ENCODE results near the gene TMEM154. TPM values are rescaled to one million over a fixed set of nuclear protein-coding genes. Genes with fewer than 3 reads are reported as not detected.
"Not testable (repeated sequence)": the region's sequence is repeated elsewhere in the genome, so short reads cannot be mapped to it uniquely, and the experiment has no call there.

TMEM154 gene
- total RNA-seq, 2 experiments from 2014 or later: 17.3 to 20.4 TPM

GRCh38 chr4:152676052-152676854 lies 3.5 kb downstream of the TMEM154 start:
- no peaks in the 10 kb centered on the region for H3K27me3 Mint-ChIP-seq (ENCODE audit: low read depth)
- H3K4me3 Mint-ChIP-seq: no peak overlapping the region
- CTCF ChIA-PET: interaction anchor here (0.6 to 2.3 kb wide), 8 partner anchors 21 to 269 kb away, joined by 3 to 9 read pairs (median 4); no protein-coding TSS in a partner anchor
- no peak for DNase-seq
- no peak overlapping the region for H3K27ac Mint-ChIP-seq
- intact Hi-C loops (cut with micrococcal nuclease): no loop called here
- H3K9me3 Mint-ChIP-seq: no peaks in the 10 kb centered on the region
- H3K36me3 Mint-ChIP-seq (ENCODE audit: low read depth): peaks cover 4% of the 10 kb centered on the region
- H3K4me1 Mint-ChIP-seq (ENCODE audit: low read depth): peaks cover 45% of the 10 kb centered on the region

GRCh38 chr4:152674359-152674758 lies 5.4 kb downstream of the TMEM154 start:
- Mint-ChIP-seq H3K36me3 (ENCODE audit: low read depth) (peaks cover 8% of the 10 kb centered on the region), H3K27me3 (ENCODE audit: low read depth) (no peaks in the 10 kb centered on the region), H3K9me3 (no peaks in the 10 kb centered on the region), H3K4me3 (no peak overlapping the region), H3K27ac (no peak overlapping the region), H3K4me1 (ENCODE audit: low read depth) (peaks cover 39% of the 10 kb centered on the region)
- DNase-seq: no peak
- CTCF ChIA-PET: interaction anchor here (0.6 to 1.5 kb wide), 2 partner anchors 11 to 30 kb away, joined by 3 read pairs; no protein-coding TSS in a partner anchor
- intact Hi-C loops (cut with micrococcal nuclease): no loop called here

DNA sequence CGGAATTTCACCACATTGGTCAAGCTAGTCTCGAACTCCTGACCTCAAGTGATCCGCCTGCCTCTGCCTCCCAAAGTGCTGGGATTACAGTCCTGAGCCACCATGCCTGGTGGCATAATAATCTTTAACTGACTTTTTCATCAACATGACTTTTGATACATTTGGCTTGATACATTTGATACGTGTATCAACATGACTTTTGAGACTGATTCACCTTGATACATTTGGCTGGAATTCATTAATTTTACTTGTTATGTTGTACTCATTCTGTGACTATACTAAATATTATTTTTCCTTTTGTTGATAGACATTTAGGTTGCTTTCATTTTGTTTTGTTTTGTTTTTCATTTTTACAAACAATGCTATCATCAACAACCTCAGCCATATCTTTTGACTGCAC lies 6.3 kb downstream of the TMEM154 start:
- DNase-seq: no peak
- peaks cover 33% of the 10 kb centered on the region for H3K4me1 Mint-ChIP-seq (ENCODE audit: low read depth)
- intact Hi-C loops (cut with micrococcal nuclease): no loop called here
- no peaks in the 10 kb centered on the region for H3K27me3 Mint-ChIP-seq (ENCODE audit: low read depth)
- H3K36me3 Mint-ChIP-seq (ENCODE audit: low read depth): peaks cover 8% of the 10 kb centered on the region
- CTCF ChIA-PET: no interaction called here
- H3K9me3 Mint-ChIP-seq: no peaks in the 10 kb centered on the region
- no peak overlapping the region for H3K27ac Mint-ChIP-seq
- H3K4me3 Mint-ChIP-seq: no peak overlapping the region

DNA sequence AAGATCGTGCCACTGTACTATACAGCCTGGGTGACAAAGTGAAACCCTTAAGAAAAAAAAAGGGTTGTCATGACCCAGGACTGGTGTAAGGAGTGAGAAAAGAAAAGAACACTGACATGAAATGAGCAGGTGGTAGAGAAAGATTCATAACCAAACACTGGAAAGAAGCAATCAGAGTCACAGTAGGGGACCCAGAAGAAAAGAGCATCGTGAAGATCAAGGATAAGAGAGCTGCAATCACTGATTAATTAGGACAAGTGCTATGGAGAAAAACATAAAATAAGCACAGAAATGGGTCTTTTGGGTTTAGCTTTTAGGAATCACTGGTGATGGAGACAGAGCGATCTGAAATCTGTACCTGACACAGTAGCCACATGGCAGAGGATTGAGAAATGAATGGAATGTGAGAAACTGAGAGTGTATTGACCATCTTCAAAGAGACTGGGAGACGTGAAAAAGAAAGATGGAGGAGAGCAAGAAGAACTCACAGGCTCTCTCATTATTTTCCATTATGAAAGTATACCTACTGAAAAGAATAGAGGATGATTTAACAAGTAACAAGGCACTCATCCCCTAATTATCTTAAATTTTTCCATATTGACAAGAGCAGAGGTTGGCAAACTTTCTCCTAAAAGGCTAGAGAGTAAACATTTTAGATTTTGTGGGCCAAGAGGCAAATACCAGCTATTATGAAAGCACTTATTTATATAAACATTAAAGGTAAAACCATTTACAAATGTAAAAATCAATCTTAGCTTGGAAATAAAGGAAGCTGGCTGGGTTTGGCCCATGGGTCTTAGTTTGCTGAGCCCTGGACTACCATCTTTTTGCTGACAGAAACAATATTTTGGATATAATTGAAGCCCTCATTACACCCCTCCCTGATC lies 7.3 kb downstream of the TMEM154 start:
- Mint-ChIP-seq H3K27ac (no peak overlapping the region), H3K36me3 (ENCODE audit: low read depth) (peaks cover 8% of the 10 kb centered on the region), H3K4me3 (no peak overlapping the region), H3K9me3 (no peaks in the 10 kb centered on the region), H3K4me1 (ENCODE audit: low read depth) (peaks cover 24% of the 10 kb centered on the region), H3K27me3 (ENCODE audit: low read depth) (no peaks in the 10 kb centered on the region)
- intact Hi-C loops (cut with micrococcal nuclease): no loop called here
- CTCF ChIA-PET: interaction anchor here (0.8 kb wide), 2 partner anchors 171 to 311 kb away, joined by 4 read pairs; no protein-coding TSS in a partner anchor
- DNase-seq: no peak

- H3K36me3 Mint-ChIP-seq (ENCODE audit: low read depth): peaks cover 4% of the 10 kb centered on the region
- H3K27ac Mint-ChIP-seq: no peak overlapping the region
- DNase-seq: no peak
- H3K27me3 Mint-ChIP-seq (ENCODE audit: low read depth): no peaks in the 10 kb centered on the region
- no peak overlapping the region for H3K4me3 Mint-ChIP-seq
- CTCF ChIA-PET: interaction anchor here (0.7 to 1.0 kb wide), 4 partner anchors 9 to 589 kb away, joined by 3 to 8 read pairs (median 3); no protein-coding TSS in a partner anchor
- peaks cover 20% of the 10 kb centered on the region for H3K4me1 Mint-ChIP-seq (ENCODE audit: low read depth)
- intact Hi-C loops (cut with micrococcal nuclease): no loop called here
- no peaks in the 10 kb centered on the region for H3K9me3 Mint-ChIP-seq
Observed at GRCh38 chr4:152668338-152668964, 11.3 kb downstream of the TMEM154 start.

- CTCF ChIA-PET: interaction anchor here (0.7 to 1.0 kb wide), 3 partner anchors 10 to 172 kb away, joined by 3 read pairs; no protein-coding TSS in a partner anchor
- Mint-ChIP-seq H3K27me3 (ENCODE audit: low read depth) (no peaks in the 10 kb centered on the region), H3K9me3 (no peaks in the 10 kb centered on the region), H3K36me3 (ENCODE audit: low read depth) (peaks cover 5% of the 10 kb centered on the region), H3K4me1 (ENCODE audit: low read depth) (peaks cover 26% of the 10 kb centered on the region), H3K27ac (no peak overlapping the region), H3K4me3 (no peak overlapping the region)
- DNase-seq: no peak
- intact Hi-C loops (cut with micrococcal nuclease): no loop called here
Observed at GRCh38 chr4:152667781-152668180, 12.0 kb downstream of the TMEM154 start.

- no peaks in the 10 kb centered on the region for H3K9me3 Mint-ChIP-seq
- intact Hi-C loops (cut with micrococcal nuclease): no loop called here
Observed at GRCh38 chr4:152666946-152667345, 12.9 kb downstream of the TMEM154 start.

DNA sequence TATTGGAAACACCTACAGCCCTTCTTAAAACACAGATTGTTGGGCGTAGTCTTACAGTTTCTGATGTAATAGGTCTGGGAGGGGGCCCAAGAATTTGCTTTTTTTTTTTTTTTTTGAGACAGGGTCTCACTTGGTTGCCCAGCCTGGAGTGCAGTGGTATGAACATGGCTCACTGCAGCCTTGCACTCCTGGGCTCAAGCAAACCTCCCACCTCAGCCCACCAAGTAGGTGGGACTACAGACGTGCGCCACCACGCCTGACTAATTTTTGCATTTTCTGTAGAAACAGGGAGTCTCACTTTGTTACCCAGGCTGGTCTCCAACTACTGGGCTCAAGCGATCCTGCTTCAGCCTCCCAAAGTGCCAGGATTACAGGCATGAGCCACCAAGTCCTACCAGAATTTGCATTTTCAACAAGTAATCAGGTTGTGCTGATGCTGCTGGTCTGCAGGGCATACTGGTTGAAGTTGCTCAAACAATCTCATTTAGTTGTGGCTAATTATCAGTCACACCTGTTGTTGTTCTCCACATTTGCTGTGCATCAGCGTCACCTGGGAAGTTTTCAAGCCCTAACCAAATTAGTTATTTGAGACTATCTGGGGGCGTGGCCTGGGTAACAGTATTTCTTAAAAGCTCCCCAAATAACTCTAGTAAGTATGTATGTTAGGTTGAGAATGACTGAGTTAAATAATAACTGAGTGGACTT lies 14.0 kb downstream of the TMEM154 start:
- intact Hi-C loops (cut with micrococcal nuclease): no loop called here
- H3K27ac Mint-ChIP-seq: no peak overlapping the region
- H3K27me3 Mint-ChIP-seq (ENCODE audit: low read depth): no peaks in the 10 kb centered on the region
- H3K36me3 Mint-ChIP-seq (ENCODE audit: low read depth): peaks cover 5% of the 10 kb centered on the region
- H3K9me3 Mint-ChIP-seq: no peaks in the 10 kb centered on the region
- H3K4me3 Mint-ChIP-seq: no peak overlapping the region
- CTCF ChIA-PET: no interaction called here
- H3K4me1 Mint-ChIP-seq (ENCODE audit: low read depth): peaks cover 35% of the 10 kb centered on the region
- DNase-seq: no peak

More at GRCh38 chr4:152666946-152667345, 12.9 kb downstream of the TMEM154 start:
- Mint-ChIP-seq H3K36me3 (ENCODE audit: low read depth) (peaks cover 5% of the 10 kb centered on the region), H3K4me3 (no peak overlapping the region), H3K4me1 (ENCODE audit: low read depth) (peaks cover 29% of the 10 kb centered on the region), H3K27me3 (ENCODE audit: low read depth) (no peaks in the 10 kb centered on the region), H3K27ac (no peak overlapping the region)
- DNase-seq: no peak
- CTCF ChIA-PET: no interaction called here

- H3K27me3 Mint-ChIP-seq (ENCODE audit: low read depth); DNase-seq; H3K27ac Mint-ChIP-seq; H3K4me3 Mint-ChIP-seq; H3K9me3 Mint-ChIP-seq; intact Hi-C loops (cut with micrococcal nuclease): not testable (repeated sequence)
- peaks cover 12% of the 10 kb centered on the region for H3K36me3 Mint-ChIP-seq (ENCODE audit: low read depth)
- peaks cover 37% of the 10 kb centered on the region for H3K4me1 Mint-ChIP-seq (ENCODE audit: low read depth)
- CTCF ChIA-PET: interaction anchor here (0.9 to 1.5 kb wide), 3 partner anchors 11 to 256 kb away, joined by 3 to 5 read pairs (median 3); no protein-coding TSS in a partner anchor
Observed at GRCh38 chr4:152664067-152664378, 15.8 kb downstream of the TMEM154 start.

GRCh38 chr4:152663203-152664066 lies 16.4 kb downstream of the TMEM154 start:
- peaks cover 16% of the 10 kb centered on the region for H3K36me3 Mint-ChIP-seq (ENCODE audit: low read depth)
- no peak overlapping the region for H3K27ac Mint-ChIP-seq
- H3K4me3 Mint-ChIP-seq: no peak overlapping the region
- H3K9me3 Mint-ChIP-seq: peaks cover 9% of the 10 kb centered on the region
- H3K4me1 Mint-ChIP-seq (ENCODE audit: low read depth): peaks cover 37% of the 10 kb centered on the region
- CTCF ChIA-PET: interaction anchor here (1.1 to 2.1 kb wide), 3 partner anchors 11 to 16 kb away, joined by 3 to 5 read pairs (median 5); partner anchors contain the start of gene TMEM154
- intact Hi-C loops (cut with micrococcal nuclease): no loop called here
- H3K27me3 Mint-ChIP-seq (ENCODE audit: low read depth): no peaks in the 10 kb centered on the region
- DNase-seq: no peak

DNA sequence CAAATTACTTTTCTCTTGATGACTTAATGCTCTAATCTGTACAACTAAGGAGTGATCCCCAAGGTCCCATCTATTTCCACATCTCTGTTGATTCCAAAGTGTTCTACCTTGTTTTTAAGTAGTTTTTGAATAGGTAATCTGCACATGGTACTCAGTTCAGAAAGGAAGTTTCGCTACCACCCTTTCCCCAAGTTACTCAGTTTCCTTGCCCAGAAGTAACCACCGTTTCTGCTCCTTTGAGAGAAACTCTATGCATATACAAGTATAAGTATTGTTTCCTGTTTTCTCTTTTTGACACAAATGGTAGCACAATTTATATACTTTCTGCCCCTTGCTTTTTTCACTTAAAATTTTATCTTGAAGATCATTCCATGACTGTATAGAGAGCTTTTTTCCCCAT lies 18.1 kb downstream of the TMEM154 start:
- H3K27ac Mint-ChIP-seq: no peak overlapping the region
- no peak overlapping the region for H3K4me3 Mint-ChIP-seq

More for the DNA sequence above, 18.1 kb downstream of the TMEM154 start:
- intact Hi-C loops (cut with micrococcal nuclease): no loop called here
- H3K4me1 Mint-ChIP-seq (ENCODE audit: low read depth): peaks cover 32% of the 10 kb centered on the region
- no peaks in the 10 kb centered on the region for H3K27me3 Mint-ChIP-seq (ENCODE audit: low read depth)
- no peak for DNase-seq
- H3K36me3 Mint-ChIP-seq (ENCODE audit: low read depth): peaks cover 29% of the 10 kb centered on the region
- peaks cover 25% of the 10 kb centered on the region for H3K9me3 Mint-ChIP-seq
- CTCF ChIA-PET: interaction anchor here (0.6 to 2.1 kb wide), 3 partner anchors 17 to 503 kb away, joined by 3 to 5 read pairs (median 5); partner anchors contain the start of gene TMEM154

All from activated naive CD4-positive, alpha-beta T cell treated with anti-CD3 and anti-CD28 coated beads for 36 hours (primary cell).